Measurements from ENCODE around the gene ZBTB39.
"Not testable (repeated sequence)": the region's sequence is repeated elsewhere in the genome, so short reads cannot be mapped to it uniquely, and the experiment has no call there.

ZBTB39 gene

GRCh38 chr12:56982578-56983236, 23.6 kb downstream of the ZBTB39 start:
- DNase-seq (ENCODE audit: low read depth in 1 of 2, low spot score in 1 of 2): not testable (repeated sequence)

- DNase-seq (ENCODE audit: low read depth in 1 of 2, low spot score in 1 of 2): no peak
These were observed 25.3 kb downstream of the ZBTB39 start for GRCh38 chr12:56980941-56981530.

- DNase-seq (ENCODE audit: low read depth in 1 of 2, low spot score in 1 of 2): no peak
These were observed 26.1 kb downstream of the ZBTB39 start for GRCh38 chr12:56980268-56980667.

GRCh38 chr12:56979628-56980027, 26.7 kb downstream of the ZBTB39 start:
- no peak for DNase-seq (ENCODE audit: low read depth in 1 of 2, low spot score in 1 of 2)

- DNase-seq (ENCODE audit: low read depth in 1 of 2, low spot score in 1 of 2): no peak
These were observed 27.8 kb downstream of the ZBTB39 start for GRCh38 chr12:56978397-56979138.

GRCh38 chr12:56977361-56977760, 29.0 kb downstream of the ZBTB39 start:
- DNase-seq (ENCODE audit: low read depth in 1 of 2, low spot score in 1 of 2): not testable (repeated sequence)

- not testable (repeated sequence) for DNase-seq (ENCODE audit: low read depth in 1 of 2, low spot score in 1 of 2)
These were observed 32.1 kb downstream of the ZBTB39 start for GRCh38 chr12:56974224-56974623.

GRCh38 chr12:56968910-56969309, 37.4 kb downstream of the ZBTB39 start:
- not testable (repeated sequence) for DNase-seq (ENCODE audit: low read depth in 1 of 2, low spot score in 1 of 2)

GRCh38 chr12:56965997-56966642, 40.2 kb downstream of the ZBTB39 start:
- DNase-seq (ENCODE audit: low read depth in 1 of 2, low spot score in 1 of 2): not testable (repeated sequence)

GRCh38 chr12:56965124-56965523, 41.2 kb downstream of the ZBTB39 start:
- DNase-seq (ENCODE audit: low read depth in 1 of 2, low spot score in 1 of 2): not testable (repeated sequence)

- not testable (repeated sequence) for DNase-seq (ENCODE audit: low read depth in 1 of 2, low spot score in 1 of 2)
These were observed 42.8 kb downstream of the ZBTB39 start for GRCh38 chr12:56963557-56963956.

GRCh38 chr12:56962247-56962646, 44.1 kb downstream of the ZBTB39 start:
- DNase-seq (ENCODE audit: low read depth in 1 of 2, low spot score in 1 of 2): not testable (repeated sequence)

GRCh38 chr12:56958422-56958821, 47.9 kb downstream of the ZBTB39 start:
- DNase-seq (ENCODE audit: low read depth in 1 of 2, low spot score in 1 of 2): no peak

- DNase-seq (ENCODE audit: low read depth in 1 of 2, low spot score in 1 of 2): no peak
These were observed 48.9 kb downstream of the ZBTB39 start, which contains the start of gene RDH16 for GRCh38 chr12:56957229-56958052. TSS of gene RDH16 (minus strand) at chr12:56957608. CDS start at chr12:56957462, 146 bp downstream.

GRCh38 chr12:56955631-56956256, 50.6 kb downstream of the ZBTB39 start:
- DNase-seq (ENCODE audit: low read depth in 1 of 2, low spot score in 1 of 2): no peak

GRCh38 chr12:56954958-56955355, 51.4 kb downstream of the ZBTB39 start:
- DNase-seq (ENCODE audit: low read depth in 1 of 2, low spot score in 1 of 2): no peak

GRCh38 chr12:56954057-56954957, 52.0 kb downstream of the ZBTB39 start:
- DNase-seq (ENCODE audit: low read depth in 1 of 2, low spot score in 1 of 2): no peak

GRCh38 chr12:56953314-56953713, 53.0 kb downstream of the ZBTB39 start:
- DNase-seq (ENCODE audit: low read depth in 1 of 2, low spot score in 1 of 2): no peak
